GM21528 (cell line): ENCODE results near the gene FGL2.
"Not testable (repeated sequence)": the region's sequence is repeated elsewhere in the genome, so short reads cannot be mapped to it uniquely, and the experiment has no call there.

ENCODE experiments used
- ATAC-seq: cut with Tn5 transposase; IDR thresholded peaks from one replicate; pipeline ENCODE4 v1.9.1; 2021; ENCODE audit warnings: mild to moderate bottlenecking, moderate library complexity; ENCODE audit not compliant: unreplicated experiment, low FRiP score

Gene FGL2, protein sequence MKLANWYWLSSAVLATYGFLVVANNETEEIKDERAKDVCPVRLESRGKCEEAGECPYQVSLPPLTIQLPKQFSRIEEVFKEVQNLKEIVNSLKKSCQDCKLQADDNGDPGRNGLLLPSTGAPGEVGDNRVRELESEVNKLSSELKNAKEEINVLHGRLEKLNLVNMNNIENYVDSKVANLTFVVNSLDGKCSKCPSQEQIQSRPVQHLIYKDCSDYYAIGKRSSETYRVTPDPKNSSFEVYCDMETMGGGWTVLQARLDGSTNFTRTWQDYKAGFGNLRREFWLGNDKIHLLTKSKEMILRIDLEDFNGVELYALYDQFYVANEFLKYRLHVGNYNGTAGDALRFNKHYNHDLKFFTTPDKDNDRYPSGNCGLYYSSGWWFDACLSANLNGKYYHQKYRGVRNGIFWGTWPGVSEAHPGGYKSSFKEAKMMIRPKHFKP

DNA sequence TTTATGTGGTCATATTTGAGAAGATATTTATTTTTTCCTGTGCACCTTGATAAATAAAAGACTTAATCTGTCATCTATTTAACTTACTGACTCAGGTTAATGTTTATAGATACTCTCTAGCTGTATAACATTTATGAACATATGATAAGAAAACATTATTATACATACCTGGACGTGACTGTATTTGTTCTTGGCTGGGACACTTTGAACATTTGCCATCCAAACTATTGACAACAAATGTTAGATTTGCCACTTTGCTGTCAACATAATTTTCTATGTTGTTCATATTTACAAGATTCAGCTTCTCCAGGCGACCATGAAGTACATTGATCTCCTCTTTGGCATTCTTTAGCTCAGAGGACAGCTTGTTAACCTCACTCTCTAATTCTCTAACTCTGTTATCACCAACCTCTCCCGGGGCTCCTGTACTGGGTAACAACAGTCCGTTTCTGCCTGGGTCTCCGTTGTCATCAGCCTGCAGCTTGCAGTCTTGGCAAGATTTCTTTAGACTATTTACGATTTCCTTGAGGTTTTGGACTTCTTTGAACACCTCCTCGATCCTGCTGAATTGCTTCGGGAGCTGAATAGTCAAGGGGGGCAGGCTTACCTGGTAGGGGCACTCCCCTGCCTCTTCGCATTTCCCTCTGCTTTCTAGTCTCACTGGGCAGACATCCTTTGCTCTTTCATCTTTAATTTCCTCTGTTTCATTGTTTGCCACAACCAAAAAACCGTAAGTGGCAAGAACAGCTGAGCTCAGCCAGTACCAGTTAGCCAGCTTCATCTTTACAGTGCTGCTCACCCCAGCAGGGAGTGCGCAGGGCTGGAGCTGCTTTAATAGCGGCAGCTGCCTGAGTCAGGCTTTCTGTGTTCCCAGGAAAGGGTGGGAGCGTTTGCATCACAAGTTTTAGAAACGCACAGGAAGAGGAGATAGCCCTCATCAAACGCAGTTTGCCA, at the start of gene FGL2:
FGL2 (minus strand) TSS at position 807 of the 954 bp plus-strand sequence; CDS start at position 781, 26 bp downstream.
- peak; percentile 36 for ATAC-seq

DNA sequence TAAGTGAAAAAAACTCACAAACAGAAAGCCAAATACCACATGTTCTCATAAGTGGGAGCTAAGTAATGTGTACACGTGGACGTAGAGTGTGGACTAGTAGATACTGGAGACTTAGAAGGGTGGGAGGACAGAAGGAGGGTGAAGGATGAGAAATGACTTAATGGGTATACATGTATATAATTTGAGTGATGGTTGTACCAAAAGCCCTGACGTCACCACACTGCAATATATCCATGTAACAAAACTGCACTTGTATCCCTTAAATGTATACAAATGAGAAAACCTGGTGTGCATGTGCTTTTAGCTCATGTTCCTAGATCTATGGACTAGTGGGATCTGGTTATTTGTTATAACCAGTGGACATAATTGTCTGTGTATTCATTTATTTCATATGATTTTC, 48.5 kb upstream of the FGL2 start:
- ATAC-seq = no peak

DNA sequence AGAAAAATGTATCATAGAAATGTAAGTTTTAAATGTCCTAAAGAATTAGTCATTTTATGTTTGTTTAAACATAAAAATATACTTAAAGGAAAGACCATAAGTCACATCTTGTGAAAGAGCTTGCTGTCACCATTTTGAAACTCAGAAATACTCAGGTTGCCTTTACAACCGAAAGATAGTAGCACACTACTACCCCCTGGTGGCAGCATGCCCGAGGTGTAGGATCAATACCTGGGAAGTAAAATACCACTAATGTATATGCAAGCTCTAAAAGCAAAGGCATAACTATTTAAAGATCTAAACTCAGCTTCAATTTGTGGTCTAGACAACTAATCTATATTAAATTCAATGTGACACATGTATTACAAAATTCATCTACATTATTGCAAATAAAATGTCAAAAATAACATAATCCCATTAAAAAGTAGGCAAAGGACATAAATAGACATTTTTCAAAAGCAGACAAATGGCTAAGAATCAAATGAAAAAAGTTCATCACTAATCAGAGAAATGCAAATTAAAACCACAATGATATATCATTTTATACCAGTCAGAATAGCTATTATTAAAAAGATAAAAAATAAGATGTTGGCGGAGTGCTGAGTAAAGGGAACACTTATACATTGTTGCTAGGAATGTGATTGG, 47.7 kb upstream of the FGL2 start:
- ATAC-seq = peak; percentile 81

DNA sequence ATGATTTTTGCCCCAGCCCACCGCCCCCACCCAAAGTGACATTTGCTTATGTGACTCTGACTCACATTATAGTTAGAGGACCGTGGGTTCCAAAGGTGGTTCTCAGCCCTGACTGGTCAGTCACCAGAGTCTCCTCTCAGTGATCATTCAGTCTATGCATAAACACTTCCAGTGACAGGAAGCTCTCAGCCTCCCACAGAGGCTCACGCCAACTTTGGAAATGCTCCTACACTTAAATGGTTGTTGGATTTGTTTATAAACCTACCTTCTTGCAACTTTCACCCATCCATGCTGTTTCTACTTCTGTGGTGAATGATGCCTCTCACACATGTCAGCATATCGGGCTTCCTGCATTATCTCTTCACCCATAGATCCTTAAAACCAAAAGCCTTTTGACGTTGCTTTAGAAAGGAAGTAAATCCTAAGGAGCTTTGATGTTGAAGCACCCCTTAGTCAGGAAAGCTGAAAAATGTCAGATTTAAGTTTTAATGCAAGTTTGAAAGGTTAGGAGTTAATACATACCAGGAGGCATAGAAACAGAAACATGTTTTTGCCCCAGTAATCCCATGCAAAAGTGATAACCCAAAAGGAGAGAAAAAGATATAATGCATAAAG, 46.5 kb upstream of the FGL2 start:
- ATAC-seq = no peak

DNA sequence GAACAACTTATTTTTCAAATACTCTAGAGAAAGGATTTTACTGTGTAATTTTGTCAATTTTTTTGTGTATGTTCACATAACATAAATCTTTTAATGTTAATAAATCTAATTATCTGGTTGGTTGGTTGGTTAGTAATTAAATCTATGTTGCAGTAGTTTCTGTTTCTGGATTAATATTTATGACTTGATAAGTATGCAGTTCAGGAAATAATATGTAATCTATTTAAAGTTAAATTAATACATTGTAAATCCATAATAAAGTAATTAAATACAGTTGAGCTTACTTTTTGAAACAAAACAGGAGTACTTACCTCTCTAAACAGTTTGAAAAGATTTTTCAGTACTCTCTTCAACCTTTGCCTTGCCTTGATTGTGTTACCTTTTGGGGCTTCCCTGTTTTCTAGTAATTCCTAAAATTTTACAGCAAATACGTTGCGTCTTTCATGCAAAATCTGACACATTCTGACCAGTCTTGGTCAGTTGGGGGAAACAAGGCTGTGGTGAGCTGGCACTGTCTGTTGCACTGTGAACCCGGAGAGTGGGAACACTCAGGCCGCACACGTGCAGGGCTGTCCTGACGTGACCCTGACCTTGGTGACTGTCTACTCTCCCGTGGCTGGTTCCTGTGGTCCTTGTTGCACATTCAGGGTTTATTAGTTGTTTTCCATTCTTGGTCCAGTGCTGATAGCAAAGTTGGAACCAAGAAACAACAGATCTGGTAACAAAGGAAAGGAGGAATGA, 45.6 kb upstream of the FGL2 start:
- ATAC-seq = no peak

DNA sequence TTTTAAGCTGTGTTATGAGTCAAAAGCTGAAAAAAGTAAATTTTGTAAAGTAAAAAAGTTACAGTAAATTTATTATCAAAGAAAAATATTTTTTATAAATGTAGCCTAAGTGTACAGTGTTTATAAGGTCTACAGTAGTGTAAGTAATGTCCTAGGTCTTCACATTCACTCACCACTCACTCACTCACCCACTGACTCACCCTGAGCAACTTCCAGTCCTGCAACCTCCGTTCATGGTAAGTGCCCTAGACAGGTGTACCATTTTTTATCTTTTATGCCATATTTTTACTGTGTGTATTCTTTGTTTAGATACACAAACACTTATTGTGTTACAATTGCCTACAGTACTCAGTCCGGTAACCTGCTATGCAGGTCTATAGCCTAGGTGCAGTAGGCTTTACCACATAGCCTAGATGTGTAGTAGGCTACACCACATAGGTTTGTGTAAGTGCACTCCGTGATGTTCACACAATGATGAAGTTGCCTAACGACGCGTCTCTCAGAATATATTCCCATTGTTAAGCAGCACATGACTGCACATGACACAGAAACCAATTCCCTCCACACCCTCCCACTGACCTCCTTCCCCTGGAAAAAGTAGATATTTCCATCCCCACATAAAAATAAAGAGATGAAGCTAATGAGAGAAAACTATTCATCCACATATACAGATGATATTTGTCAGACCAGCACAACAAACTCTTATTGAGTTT, 44.8 kb upstream of the FGL2 start:
- ATAC-seq = no peak

DNA sequence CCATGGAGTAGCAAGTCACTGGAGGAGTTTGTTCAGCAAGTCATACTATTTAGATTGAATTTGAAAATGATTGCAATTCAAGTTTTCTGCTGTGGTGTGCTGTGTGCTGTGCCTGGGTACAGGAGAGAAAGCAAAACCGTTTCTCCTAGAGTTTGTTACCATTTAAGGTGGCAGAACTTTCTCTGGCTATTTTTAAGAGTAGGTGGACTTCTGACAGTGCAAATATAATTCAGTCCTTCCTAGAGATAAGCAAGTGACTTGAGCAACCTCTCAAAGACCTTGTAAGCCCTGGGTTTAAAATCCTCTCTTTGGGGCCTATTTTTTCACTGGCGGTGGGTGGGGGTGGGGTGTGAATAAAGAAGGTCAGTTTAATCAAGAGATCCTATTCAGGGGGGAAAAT, 42.9 kb upstream of the FGL2 start:
- no peak for ATAC-seq

DNA sequence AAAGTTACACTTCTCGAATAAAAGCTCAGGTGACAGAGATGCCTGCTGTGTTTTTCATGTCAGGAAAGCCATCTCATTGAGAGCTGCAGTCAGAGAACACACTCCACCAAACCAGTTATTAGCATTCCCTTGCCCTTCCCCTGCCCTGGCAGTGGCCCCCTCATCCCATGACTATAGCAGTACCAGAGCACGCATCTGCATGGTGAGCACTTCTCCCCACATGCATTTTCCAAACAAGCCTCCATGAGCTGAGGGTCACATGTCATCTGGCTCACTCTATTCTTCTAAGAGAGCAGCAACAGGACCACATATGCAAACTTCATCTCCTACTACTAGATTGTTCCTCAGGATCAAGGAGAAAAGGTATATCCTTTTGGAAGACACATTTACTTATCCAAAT, 42.4 kb upstream of the FGL2 start:
- ATAC-seq = no peak

DNA sequence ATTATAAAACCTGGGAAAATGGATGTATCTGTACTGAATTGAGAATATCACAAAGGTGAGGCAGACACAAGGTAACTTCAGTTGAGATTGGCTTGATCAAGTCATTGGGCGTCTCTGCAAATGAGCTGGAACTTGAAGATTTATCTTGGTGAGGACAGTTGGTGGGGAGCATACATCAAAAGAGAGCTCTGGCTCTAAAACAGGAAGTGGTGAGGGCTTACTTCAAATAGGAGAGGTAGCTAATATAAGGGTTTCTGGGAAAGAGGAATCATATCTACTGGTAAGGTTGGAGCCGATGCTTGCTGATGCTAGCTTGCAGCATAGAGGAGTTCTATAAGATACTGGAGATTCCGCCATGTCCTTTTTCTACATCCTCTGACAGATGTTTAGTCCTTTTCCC, 39.9 kb upstream of the FGL2 start:
- no peak for ATAC-seq

DNA sequence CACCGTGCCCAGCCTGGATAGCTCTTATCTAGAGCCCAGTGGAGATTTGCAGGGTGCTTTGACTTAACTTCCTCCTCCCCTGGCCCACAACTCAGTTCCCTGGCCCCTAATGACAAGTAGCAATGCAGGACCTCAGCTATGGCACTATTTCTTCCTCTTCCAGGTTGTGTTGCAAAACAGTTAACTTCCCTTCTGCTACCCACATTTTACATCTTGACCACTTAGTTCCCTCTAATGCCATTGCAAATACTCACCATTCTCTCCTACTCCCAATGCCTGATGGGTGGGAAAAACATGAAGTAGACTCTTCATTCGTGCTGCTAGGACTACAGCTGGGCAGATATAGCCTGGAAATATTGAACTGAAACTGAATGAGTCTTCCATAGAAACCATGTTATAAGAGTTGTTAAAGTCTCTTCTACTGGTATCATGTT, 39.1 kb upstream of the FGL2 start:
- ATAC-seq = no peak

DNA sequence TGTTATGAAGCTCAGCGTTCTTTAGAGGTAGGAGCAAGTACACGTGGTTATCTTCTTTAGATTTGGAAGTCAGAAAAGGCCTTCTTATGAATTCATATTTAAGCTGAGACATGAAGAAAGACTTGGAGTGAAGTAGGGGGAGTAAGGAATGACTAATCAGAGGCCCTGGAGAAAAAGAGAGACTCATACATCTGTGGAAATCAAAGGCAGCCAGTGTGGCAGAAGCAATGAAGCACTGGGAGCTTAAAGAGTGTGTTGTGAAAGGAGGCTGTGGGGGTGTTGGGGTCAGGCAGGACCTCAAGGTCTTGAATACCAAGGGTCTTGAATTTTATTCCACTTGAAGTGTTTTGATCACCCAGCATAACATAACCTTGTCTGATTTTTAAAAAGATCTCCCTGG, 35.7 kb upstream of the FGL2 start:
- no peak for ATAC-seq

DNA sequence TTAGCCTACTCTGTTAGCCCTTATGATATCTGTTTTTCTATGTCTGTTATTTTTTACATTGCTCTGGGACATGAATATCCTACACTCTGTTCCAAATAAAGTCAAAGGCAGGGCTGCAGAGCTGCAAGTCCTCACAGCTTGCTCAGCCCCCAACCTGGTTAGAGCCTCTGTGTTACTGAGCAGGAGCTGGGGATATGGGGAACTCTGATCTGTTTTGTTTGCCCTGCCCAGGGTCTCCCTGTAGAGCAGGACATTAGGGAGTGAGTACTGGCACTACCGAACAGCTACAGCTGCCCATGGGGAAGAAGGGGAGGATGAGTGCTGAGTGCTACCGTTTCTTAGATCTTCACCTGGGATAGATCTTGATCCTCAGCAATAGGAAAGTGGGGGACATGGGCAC, 32.8 kb upstream of the FGL2 start:
- no peak for ATAC-seq

DNA sequence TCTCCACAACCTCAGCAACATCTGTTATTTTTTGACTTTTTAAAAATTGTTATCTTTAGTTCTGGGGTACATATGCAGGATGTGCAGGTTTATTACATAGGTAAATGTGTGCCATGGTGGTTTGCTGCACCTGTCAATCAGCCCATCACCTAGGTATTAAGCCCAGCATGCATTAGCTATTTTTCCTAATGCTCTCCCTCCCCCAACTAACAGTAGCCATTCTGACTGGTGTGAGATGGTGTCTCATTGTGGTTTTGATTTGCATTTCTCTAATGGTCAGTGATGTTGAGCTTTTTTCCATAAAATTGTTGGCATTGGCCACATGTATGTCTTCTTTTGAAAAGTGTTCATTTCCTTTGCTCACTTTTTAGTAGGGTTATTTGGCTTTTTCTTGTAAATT, 29.2 kb upstream of the FGL2 start:
- not testable (repeated sequence) for ATAC-seq

DNA sequence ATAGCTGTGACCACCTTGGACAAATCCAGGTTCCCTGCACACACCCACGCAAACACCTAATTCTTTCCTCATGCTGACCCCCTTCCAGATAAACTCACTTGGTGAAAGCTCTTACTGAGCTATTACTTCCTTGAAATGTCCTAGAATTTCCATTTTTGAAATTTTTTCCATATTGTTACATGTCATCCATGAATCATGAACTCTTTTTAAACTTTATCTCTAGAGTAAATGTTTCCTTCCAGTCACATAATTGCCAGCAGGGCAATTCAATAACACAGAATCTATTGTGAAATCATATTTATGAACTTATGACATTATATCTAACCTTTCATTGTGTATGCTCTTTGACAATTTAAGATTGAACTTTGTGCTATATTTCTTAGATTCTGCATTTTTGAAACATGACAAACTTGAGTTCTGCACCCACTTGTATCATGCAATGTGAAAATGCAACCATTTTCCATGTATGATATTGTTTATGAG, 26.8 kb upstream of the FGL2 start:
- no peak for ATAC-seq

DNA sequence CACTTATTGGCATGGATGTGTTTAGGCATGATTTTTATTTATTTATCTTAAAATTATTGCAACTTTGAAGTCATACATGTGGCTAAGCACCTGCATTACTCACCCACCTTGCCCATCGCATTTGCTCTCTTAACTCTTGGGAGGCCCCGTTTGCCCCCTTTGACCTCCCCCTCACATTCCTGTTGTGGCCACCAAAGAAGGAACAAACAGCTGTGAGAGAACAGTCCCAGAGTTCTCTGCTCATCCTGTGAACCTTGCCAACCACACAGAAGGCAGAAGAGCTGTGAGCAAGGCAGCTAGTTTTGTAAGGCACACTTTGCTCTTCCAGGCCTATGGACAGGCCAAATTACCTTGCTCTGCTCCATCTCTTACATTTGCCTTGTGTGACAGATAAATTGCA, 23.6 kb upstream of the FGL2 start:
- no peak for ATAC-seq

DNA sequence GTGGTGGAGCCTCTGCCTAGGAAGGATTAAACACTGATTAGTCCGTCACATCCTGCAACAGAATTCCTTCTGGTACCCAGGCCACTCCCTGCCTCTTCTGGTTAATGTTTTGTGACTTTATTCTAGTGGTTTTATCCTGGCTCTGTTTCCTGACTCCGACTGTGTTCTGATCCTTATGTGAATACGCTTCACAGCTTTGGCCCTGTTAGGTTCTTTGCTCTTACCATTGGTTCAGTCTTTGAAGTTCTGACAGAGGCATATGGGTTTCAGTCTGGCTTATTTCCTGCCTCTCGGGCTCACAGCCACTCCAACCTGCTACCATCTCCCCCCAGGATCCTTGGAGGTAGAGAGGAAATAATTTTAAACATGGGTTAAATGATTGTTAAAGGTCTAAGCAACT, 23.2 kb upstream of the FGL2 start:
- ATAC-seq = no peak

DNA sequence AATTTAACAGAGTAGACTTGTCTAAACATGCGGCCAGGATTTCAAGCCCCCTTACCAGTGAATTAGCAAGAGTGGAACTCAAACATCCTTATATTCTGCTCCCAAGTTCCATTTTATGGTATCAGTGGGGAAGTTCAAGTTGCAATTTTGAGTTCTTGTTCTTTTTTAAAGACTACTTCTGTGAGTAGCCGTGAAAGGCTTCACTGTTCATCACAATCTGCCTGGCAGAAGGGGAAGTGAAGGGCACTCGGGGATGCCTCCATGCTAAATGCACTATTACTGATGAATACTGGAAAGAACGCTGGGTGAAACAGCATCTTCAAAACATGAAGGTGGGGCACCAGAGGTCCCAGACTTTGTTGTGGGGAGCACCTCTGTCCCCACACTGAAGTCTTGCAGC, 22.4 kb upstream of the FGL2 start:
- ATAC-seq = no peak

DNA sequence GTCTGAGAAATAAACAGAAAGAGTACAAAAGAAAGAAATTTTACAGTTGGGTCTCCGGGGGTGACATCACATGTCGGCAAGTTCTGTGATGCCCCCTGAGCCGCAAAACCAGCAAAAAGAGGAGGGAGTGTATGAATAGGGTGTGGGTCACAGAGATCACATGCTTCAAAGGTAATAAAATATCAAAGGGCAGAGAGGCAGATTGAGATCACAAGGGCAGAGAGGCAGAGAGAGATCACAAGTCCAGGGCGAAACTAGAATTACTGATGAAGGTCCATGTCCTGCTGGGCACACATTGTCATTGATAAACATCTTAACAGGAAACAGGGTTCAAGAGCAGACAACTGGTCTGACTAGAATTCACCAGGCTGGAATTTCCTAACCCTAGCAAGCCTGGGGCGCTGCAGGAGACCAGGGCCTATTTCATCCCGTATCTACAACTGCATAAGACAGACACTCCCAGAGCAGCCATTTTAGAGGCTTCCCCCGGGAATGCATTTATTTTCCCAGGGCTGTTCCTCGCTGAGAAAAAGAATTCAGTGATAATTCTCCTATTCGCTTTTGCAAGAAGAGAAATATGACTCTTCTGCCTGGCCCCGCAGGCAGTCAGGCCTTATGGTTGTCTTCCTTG, 20.2 kb upstream of the FGL2 start:
- ATAC-seq = not testable (repeated sequence)
